HFFc6 (cell line): ENCODE results near the gene GTF3A. TPM values are rescaled to one million over a fixed set of nuclear protein-coding genes. Genes with fewer than 3 reads are reported as not detected.
"Not testable (repeated sequence)": the region's sequence is repeated elsewhere in the genome, so short reads cannot be mapped to it uniquely, and the experiment has no call there.

ENCODE experiments used
- DNase-seq: peaks from one replicate; pipeline ENCODE4 v3.0.0-alpha.2; 2018
- H3K27ac Mint-ChIP-seq: 2 replicates; pipeline ENCODE4 v1.8.0; 2020; ENCODE audit warnings: mild to moderate bottlenecking, mixed read lengths
- H3K27me3 Mint-ChIP-seq: 2 replicates; pipeline ENCODE4 v1.8.0; 2021; ENCODE audit warnings: mild to moderate bottlenecking, moderate library complexity, mixed read lengths; ENCODE audit not compliant: insufficient read depth
- H3K36me3 Mint-ChIP-seq: 2 replicates; pipeline ENCODE4 v1.8.0; 2021; ENCODE audit warnings: low read depth, mixed read lengths
- H3K4me1 Mint-ChIP-seq: 2 replicates; pipeline ENCODE4 v1.8.0; 2020; ENCODE audit warnings: low read depth, mixed read lengths
- H3K4me3 Mint-ChIP-seq: 2 replicates; pipeline ENCODE4 v1.8.0; 2020; ENCODE audit warnings: mild to moderate bottlenecking, moderate library complexity, mixed read lengths
- H3K9me3 Mint-ChIP-seq: 2 replicates; pipeline ENCODE4 v1.8.0; 2020; ENCODE audit warnings: mild to moderate bottlenecking, mixed read lengths
- CTCF ChIP-seq: fragments of 200-600 bp; sonication (generic); IDR thresholded peaks from 2 replicates; pipeline ENCODE4 v1.5.0; 2021; ENCODE audit warnings: antibody characterized with exemption, mild to moderate bottlenecking
- total RNA-seq, 6 experiments: library from RNA; stranded (reverse); fragmentation: NEBNext Ultra II Directional; extraction: Animal tissue kit (Norgen Biotek cat#: 25700); gene quantifications; 2 replicates in 1 of 6; 3 replicates in 5 of 6; pipeline ENCODE4 v1.2.3, GENCODE V29; 2021

Gene GTF3A
- total RNA-seq, 6 experiments from 2014 or later, result 70.8 to 81.2 (median 75.0) TPM

DNA sequence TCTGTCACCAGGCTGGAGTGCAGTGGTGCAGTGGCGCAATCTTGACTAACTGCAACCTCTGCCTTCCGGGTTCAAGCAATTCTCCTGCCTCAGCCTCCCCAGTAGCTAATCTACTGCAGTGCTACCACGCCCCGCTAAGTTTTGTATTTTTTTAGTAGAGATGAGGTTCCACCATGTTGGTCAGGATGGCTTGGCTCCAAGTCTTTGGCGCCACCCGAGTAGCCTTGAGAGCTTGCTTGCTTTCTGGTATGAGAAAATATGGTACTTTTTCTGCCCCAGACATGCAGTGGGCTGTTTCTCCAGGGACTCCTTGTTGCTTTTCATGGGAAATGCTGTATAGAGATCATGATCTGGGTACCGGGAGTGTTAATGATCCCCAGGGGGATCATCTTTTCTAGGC, 34.5 kb upstream of the GTF3A start:
- no peaks in the 10 kb centered on the region for H3K36me3 Mint-ChIP-seq
- TF ChIP-seq CTCF, result no peak
- DNase-seq, result no peak
- H3K27ac Mint-ChIP-seq, result no peak overlapping the region
- no peaks in the 10 kb centered on the region for H3K9me3 Mint-ChIP-seq
- H3K4me1 Mint-ChIP-seq, result no peaks in the 10 kb centered on the region
- no peak overlapping the region for H3K4me3 Mint-ChIP-seq
- peaks cover 56% of the 10 kb centered on the region for H3K27me3 Mint-ChIP-seq

DNA sequence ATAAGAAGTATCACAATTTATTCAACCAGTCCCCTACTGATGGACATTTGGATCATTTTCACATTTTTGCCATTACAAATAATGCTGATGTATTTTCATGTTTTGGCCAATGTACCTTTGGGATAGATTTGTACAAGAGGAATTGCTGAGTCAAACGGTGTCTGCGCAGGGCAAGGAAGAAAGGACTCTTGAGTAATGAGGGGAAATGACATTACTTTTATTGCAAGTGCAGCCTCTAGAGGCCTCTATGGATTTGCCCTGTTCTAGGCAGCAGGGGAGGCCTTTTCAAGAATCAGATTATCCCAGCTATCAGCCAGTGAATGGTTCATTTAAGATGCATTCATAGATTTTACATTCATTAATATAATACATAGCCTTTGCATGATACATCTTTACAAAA, 32.9 kb upstream of the GTF3A start:
- H3K9me3 Mint-ChIP-seq, result no peaks in the 10 kb centered on the region
- no peak for DNase-seq
- TF ChIP-seq CTCF, result no peak
- H3K27me3 Mint-ChIP-seq, result peaks cover 57% of the 10 kb centered on the region
- H3K36me3 Mint-ChIP-seq, result no peaks in the 10 kb centered on the region
- no peak overlapping the region for H3K4me3 Mint-ChIP-seq
- no peaks in the 10 kb centered on the region for H3K4me1 Mint-ChIP-seq
- H3K27ac Mint-ChIP-seq, result no peak overlapping the region

DNA sequence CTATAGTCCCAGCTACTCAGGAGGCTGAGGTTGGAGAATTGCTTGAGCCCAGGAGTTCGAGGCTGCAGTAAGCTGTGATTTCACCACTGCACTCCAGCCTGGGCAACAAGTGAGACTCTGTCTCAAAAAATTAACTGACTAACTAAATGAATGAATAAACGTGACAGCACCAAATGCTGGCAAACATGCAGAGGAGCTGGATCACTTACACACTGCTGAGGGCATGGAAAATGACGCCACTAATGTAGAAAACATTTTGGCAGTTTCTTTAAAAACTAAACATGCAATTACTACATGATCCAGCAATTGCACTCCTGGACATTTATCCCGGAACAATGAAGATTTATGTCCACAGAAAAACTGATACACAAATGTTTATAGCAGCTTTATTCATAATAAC, 31.3 kb upstream of the GTF3A start:
- Mint-ChIP-seq H3K4me1 (no peaks in the 10 kb centered on the region), H3K9me3 (no peaks in the 10 kb centered on the region), H3K4me3 (no peak overlapping the region), H3K27ac (no peak overlapping the region), H3K36me3 (no peaks in the 10 kb centered on the region), H3K27me3 (peaks cover 53% of the 10 kb centered on the region)
- TF ChIP-seq CTCF, result no peak
- DNase-seq, result no peak

DNA sequence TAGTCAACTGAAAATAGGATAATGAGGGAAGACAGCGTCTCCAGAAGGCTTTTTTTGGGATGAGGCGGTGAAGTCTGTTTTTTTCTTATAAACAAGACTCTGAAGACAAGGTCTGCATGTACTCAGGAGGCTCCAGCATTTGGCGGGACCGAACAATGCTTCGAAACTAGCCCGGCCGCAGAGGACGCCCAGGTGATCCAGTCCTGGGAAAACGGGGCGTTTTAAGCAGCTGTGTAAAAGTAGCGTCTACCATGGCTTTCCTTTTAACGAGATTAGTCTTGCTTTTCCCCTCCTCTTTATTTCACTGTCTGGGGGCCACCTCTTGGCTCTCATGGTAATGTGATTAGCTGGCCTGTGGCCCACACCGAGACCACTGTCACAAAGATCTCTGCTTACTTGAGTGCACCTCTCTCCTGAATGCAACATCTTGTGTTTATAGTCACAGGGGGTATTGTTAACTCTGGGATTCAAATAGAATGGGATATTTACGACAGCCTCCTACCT, 29.4 kb upstream of the GTF3A start:
- no peak overlapping the region for H3K27ac Mint-ChIP-seq
- no peaks in the 10 kb centered on the region for H3K4me1 Mint-ChIP-seq
- H3K27me3 Mint-ChIP-seq, result peaks cover 46% of the 10 kb centered on the region
- H3K9me3 Mint-ChIP-seq, result no peaks in the 10 kb centered on the region
- no peak for TF ChIP-seq CTCF
- no peak overlapping the region for H3K4me3 Mint-ChIP-seq
- no peak for DNase-seq
- H3K36me3 Mint-ChIP-seq, result no peaks in the 10 kb centered on the region

- Mint-ChIP-seq H3K9me3 (no peaks in the 10 kb centered on the region), H3K27ac (no peak overlapping the region), H3K36me3 (no peaks in the 10 kb centered on the region), H3K4me3 (no peak overlapping the region), H3K27me3 (peaks cover 46% of the 10 kb centered on the region), H3K4me1 (no peaks in the 10 kb centered on the region)
- no peak for DNase-seq
- TF ChIP-seq CTCF, result no peak
These were observed 28.1 kb upstream of the GTF3A start for GRCh38 chr13:27396252-27396846.

- no peaks in the 10 kb centered on the region for H3K9me3 Mint-ChIP-seq
- no peak for DNase-seq
- TF ChIP-seq CTCF, result no peak
- peaks cover 7% of the 10 kb centered on the region for H3K4me1 Mint-ChIP-seq
- no peak overlapping the region for H3K4me3 Mint-ChIP-seq
- H3K27me3 Mint-ChIP-seq, result peaks cover 33% of the 10 kb centered on the region
- H3K36me3 Mint-ChIP-seq, result no peaks in the 10 kb centered on the region
- no peak overlapping the region for H3K27ac Mint-ChIP-seq
These were observed 26.1 kb upstream of the GTF3A start for GRCh38 chr13:27398360-27398759.

- H3K9me3 Mint-ChIP-seq, H3K27ac Mint-ChIP-seq, H3K4me3 Mint-ChIP-seq, DNase-seq, H3K36me3 Mint-ChIP-seq: not testable (repeated sequence)
- Mint-ChIP-seq H3K27me3 (peaks cover 23% of the 10 kb centered on the region), H3K4me1 (peaks cover 16% of the 10 kb centered on the region)
These were observed 24.0 kb upstream of the GTF3A start for GRCh38 chr13:27400405-27400804.
